GM12875 (cell line): ENCODE results near the gene CALHM2.

Experiments
- H3K4me3 ChIP-seq: one replicate; pipeline ENCODE4 v1.5.1; 2011; ENCODE audit warnings: low read depth, low read length, control low read depth
- CTCF ChIP-seq: IDR thresholded peaks from 2 replicates; pipeline ENCODE4 v1.5.1; 2011; ENCODE audit warnings: low read depth, mild to moderate bottlenecking, control low read depth, inconsistent platforms, low read length, moderate library complexity, borderline replicate concordance; ENCODE audit not compliant: insufficient read depth

The CALHM2 gene

GRCh38 chr10:103457176-103457712 is 5.1 kb upstream of the CALHM2 start:
- no peak for TF ChIP-seq CTCF
- no peak overlapping the region for H3K4me3 ChIP-seq

DNA sequence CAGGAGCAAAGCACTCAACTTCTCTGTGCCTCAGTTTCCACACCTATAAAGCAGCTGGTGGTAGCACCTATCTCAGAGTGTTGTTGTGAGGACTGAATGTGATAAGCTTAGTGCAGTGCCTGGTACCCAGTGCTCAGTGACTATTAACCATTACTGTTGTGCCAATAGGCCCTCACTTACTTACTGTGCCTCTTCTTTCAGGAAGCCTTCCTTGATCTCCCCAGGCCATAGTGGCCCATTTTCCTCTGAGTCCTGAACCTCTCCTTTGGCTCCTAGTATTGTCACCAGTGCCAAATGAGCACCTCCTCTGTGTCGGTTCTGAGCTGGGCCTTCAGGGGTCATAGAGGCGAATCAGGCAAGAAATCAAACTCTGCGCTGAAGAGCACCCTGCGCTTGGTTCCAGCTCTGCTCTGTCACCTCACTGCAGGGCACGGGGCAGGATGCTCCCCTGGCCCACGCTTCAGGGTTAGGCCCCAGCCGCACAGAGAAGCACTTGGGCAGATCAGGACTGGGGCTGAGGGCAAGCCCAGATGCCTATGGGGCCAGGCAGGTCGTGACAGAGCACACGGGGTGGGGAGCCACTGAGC is 4.0 kb upstream of the CALHM2 start:
- TF ChIP-seq CTCF, result no peak
- H3K4me3 ChIP-seq, result no peak overlapping the region

DNA sequence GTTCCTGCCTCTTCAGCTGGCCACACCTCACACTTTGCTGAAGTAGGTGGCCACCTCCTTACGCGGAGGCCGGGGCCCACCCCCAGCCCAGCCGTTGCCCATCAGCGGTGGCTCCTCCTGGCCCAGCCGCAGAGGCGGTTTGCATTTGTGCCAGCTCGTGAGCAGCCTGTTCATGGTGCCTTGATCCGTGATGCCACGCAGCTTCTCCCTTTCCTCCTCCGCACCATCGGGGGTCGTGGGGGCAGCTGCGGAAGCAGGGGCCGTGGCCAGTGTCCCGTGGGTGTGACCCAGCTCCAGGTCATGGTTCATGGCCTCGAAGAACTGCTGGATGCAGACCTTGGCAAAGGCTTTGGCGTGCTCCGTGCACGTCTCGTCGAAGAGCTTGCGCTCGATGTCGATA is 3.1 kb upstream of the CALHM2 start:
- no peak overlapping the region for H3K4me3 ChIP-seq
- no peak for TF ChIP-seq CTCF

DNA sequence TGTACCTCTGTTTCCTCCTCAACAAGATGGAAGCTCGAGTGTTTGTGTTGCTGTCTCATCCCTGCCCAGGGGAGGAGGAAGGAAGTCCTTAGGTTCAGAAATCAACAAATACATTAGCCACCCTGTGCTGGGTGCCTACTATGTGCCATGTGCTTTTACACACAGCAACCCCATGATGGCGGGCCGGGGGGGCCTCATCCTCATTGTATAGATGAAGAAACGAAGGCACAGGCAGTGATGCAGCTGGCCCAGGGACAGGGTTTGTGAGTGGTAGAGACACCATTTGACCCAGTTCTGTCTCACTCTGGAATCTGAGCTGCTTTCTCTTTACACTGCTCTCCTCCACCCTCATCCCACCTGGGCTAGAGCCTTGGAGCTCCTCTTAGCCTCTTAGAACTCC is 1.9 kb upstream of the CALHM2 start:
- no peak for TF ChIP-seq CTCF
- no peak overlapping the region for H3K4me3 ChIP-seq

DNA sequence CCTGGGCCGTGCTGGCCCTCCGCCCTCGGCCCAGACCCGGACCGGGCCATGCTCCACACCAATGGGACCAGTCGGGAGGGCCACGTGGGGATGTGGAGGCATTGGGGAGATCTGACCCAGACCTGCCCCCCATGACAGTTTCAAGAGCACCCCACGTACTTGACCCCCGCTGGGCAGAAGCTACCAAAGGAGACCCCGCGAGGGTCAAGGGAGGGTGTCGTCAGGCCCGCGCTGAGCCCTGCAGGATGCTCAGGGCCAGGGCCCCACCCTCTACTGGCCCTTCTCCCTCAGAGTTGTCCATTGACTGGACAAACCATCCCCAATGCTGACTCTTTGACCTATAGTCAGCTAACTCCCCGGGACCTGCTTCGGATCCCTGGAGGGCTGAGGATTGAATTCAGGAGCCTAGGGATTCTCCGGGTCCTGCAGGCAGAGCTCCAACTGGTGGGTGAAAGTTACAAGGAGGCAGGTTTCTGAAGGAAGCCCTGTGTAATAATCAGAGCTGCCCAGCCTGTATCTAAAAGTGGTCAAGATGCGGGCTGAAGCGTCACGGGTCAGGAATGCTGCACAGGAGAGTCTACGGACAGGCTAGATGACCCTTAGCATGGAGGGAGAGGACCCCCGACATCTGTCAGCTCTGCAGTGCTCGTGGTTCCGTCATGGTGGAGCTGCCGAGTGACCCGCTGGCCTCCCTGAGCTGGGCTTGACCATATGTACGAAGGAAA is 498 bp upstream of the CALHM2 start:
- peak overlapping the region; percentile 68 for H3K4me3 ChIP-seq
- no peak for TF ChIP-seq CTCF

DNA sequence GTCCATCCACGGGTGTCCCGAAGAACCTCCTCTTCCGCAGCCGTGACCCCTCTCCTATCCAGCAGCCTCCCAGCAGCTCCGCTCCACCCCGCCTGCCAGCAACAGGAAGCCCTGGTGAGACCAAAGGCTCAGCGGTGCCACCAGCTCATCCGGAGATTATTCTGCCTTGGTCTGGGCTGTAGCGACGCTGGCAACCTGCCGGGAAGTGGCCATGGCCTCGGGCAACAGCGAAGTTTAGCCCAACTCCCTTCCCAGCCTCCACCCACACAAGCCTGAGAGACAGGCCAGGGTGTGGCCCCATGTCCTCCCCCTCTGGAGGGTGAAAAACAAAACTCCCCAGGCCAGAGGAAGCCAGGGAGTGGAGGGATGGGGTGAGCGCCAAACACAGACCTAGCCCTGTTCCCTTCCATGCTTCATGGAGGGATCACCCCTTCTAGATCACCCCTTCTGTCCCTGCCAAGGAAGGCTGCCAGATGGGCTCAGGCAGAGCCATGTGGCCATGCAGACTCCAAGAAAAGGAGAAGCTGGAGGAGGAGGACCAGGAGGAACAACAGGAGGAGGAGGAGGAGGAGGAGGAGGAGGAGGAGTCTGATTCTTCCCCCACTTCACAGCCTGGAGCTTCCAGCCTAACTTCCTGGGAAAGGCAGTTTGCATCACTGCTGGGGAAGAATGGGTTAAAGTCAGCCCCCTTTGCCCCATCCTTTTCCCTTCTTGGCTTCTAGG is 918 bp downstream of the CALHM2 start:
- peak overlapping the region; percentile 68 for H3K4me3 ChIP-seq
- TF ChIP-seq CTCF, result no peak
